Psoas muscle (tissue), 8 donors: ENCODE measurements around the gene NMUR2. TPM values are rescaled to one million over a fixed set of nuclear protein-coding genes. Genes with fewer than 3 reads are reported as not detected.
A peak's percentile ranks its signal among the peaks of the same experiment; 100 is the strongest.

Experiments
- ATAC-seq, 4 donors: fragments of 200-7000 bp; cut with Tn5 transposase; one replicate each; pipeline ENCODE4 v1.9.1; 2020; ENCODE audit warnings: moderate library complexity in 3 of 4, mild to moderate bottlenecking in 2 of 4
- DNase-seq, 2 donors: peaks; one replicate each; pipeline ENCODE4 v3.0.0-alpha.2; 2020
- H3K27ac ChIP-seq: fragments of 200-600 bp; one replicate; pipeline ENCODE4 v1.8.0; 2022
- H3K27me3 ChIP-seq, 3 donors: fragments of 200-600 bp in 1 of 3; one replicate each; pipeline versions ENCODE4 v1.6.1 to v1.8.0; 2013 to 2022; ENCODE audit warnings: low read length in 2 of 3, mild to moderate bottlenecking in 2 of 3, moderate library complexity in 1 of 3; ENCODE audit not compliant: insufficient read depth in 3 of 3
- H3K36me3 ChIP-seq, 2 donors: fragments of 200-600 bp in 1 of 2; one replicate each; pipeline versions ENCODE4 v1.6.1 to v1.8.0; 2013 to 2022; ENCODE audit warnings: low read depth in 1 of 2, mild to moderate bottlenecking in 1 of 2, moderate library complexity in 1 of 2; ENCODE audit not compliant: insufficient read depth in 1 of 2
- H3K4me1 ChIP-seq: fragments of 200-600 bp; one replicate; pipeline ENCODE4 v1.8.0; 2022
- H3K4me3 ChIP-seq: fragments of 200-600 bp; one replicate; pipeline ENCODE4 v1.8.0; 2022; ENCODE audit warnings: mild to moderate bottlenecking
- H3K9me3 ChIP-seq: fragments of 200-600 bp; one replicate; pipeline ENCODE4 v1.8.0; 2022
- CTCF ChIP-seq: fragments of 200-600 bp; IDR thresholded peaks from one replicate; pipeline ENCODE4 v1.8.0; 2022; ENCODE audit warnings: antibody characterized with exemption
- WGBS, 3 donors: extraction: QIAGEN DNeasy Blood & Tissue Kit; methylation state at CpG; one replicate each; pipeline versions ENCODE4 v1.1.6 to v1.1.7; 2013; 5-methylcytosine and 5-hydroxymethylcytosine counted together
- intact Hi-C, 2 donors: fragments of 100-400 bp; cut with DNase I; formaldehyde crosslinking; loops; one replicate each; pipeline versions ENCODE4 v1.11.0 to v1.14.2; 2022
- long read RNA-seq, 2 donors: library from polyadenylated mRNA; unstranded; transcript quantifications; one replicate each; pipeline ENCODE4 v2.0.0, GENCODE V29; 2021
- polyA plus RNA-seq, 3 donors: library from polyadenylated mRNA; stranded (reverse); fragments of 200-250 nt; gene quantifications; one replicate each; pipeline ENCODE4 v1.2.3, GENCODE V29; 2013
- total RNA-seq, 4 donors: library from RNA; stranded (reverse); fragmentation: NEBNext Ultra II Directional in 2 of 4; extraction: Animal tissue kit (Norgen Biotek cat#: 25700) in 2 of 4; gene quantifications; one replicate each; pipeline versions ENCODE4 v1.2.1 to v1.2.4, GENCODE V29; 2021 to 2023
- donor health status: healthy with polysubstance abuse.
- donor health status: DM: no; HTN: no; CAD: no; lungs with moderate emphysema.
- donor health status: Bipolar disorder and iron deficiency.
- donor health status: healthy.
- donor health status: DM: yes; HTN: yes; CAD: no.
- donor health status: DM: no; HTN: no; CAD: no.
- donor health status: DM: no; HTN: no; CAD: no.
- donor health status: DM: yes; HTN: yes; CAD: no.

NMUR2 gene
- total RNA-seq: not detected
- polyA plus RNA-seq: not detected
- long read RNA-seq, donor 1: 0 reads
- long read RNA-seq, donor 2: 0 reads

- Histone ChIP-seq H3K4me1 (no peaks in the 10 kb centered on the region), H3K4me3 (no peak within 1 kb of the TSS), H3K36me3 (no peaks in the 10 kb centered on the region), H3K27ac (no peak within 1 kb of the TSS), H3K9me3 (no peaks in the 10 kb centered on the region), H3K27me3 (no peaks in the 10 kb centered on the region)
- ATAC-seq (no peak), DNase-seq (peak in 1 of 2 donors; percentile 21)
- intact Hi-C loops: no loop called here
- TF ChIP-seq CTCF: no peak
- 13 to 17% (median 16%) methylated on average over 7 of the region's 7 CpGs for WGBS, 3 donors
These were observed at the start of gene NMUR2 for GRCh38 chr5:152405145-152405544. Gene NMUR2, minus strand, starts transcription at chr5:152405279. Its CDS starts 166 bp downstream, at chr5:152405113.

GRCh38 chr5:152443935-152444334, 38.9 kb upstream of the NMUR2 start:
- intact Hi-C loops: no loop called here
- H3K4me3 ChIP-seq: no peak overlapping the region
- no peak for ATAC-seq

GRCh38 chr5:152439791-152440190, 34.7 kb upstream of the NMUR2 start:
- no peak overlapping the region for H3K4me3 ChIP-seq
- no peaks in the 10 kb centered on the region for H3K27me3 ChIP-seq
- no peaks in the 10 kb centered on the region for H3K4me1 ChIP-seq
- no peak for TF ChIP-seq CTCF
- H3K27ac ChIP-seq: no peak overlapping the region
- no peaks in the 10 kb centered on the region for H3K9me3 ChIP-seq
- intact Hi-C loops: no loop called here
- WGBS, 3 donors: 47 to 55% (median 51%) methylated on average over 3 of the region's 3 CpGs
- ATAC-seq (no peak), DNase-seq (no peak)
- H3K36me3 ChIP-seq: no peaks in the 10 kb centered on the region

More at GRCh38 chr5:152443935-152444334, 38.9 kb upstream of the NMUR2 start:
- no peak for TF ChIP-seq CTCF
- no peaks in the 10 kb centered on the region for H3K4me1 ChIP-seq
- no peaks in the 10 kb centered on the region for H3K36me3 ChIP-seq
- no peaks in the 10 kb centered on the region for H3K9me3 ChIP-seq
- H3K27ac ChIP-seq: no peak overlapping the region
- H3K27me3 ChIP-seq: no peaks in the 10 kb centered on the region
- WGBS, 3 donors: 61 to 81% (median 69%) methylated on average over 2 of the region's 2 CpGs
- no peak for DNase-seq

GRCh38 chr5:152437866-152438265, 32.8 kb upstream of the NMUR2 start:
- no peak for ATAC-seq
- H3K4me1 ChIP-seq: no peaks in the 10 kb centered on the region

More at GRCh38 chr5:152437866-152438265, 32.8 kb upstream of the NMUR2 start:
- Histone ChIP-seq H3K9me3 (no peaks in the 10 kb centered on the region), H3K27ac (no peak overlapping the region), H3K4me3 (no peak overlapping the region), H3K36me3 (no peaks in the 10 kb centered on the region), H3K27me3 (no peaks in the 10 kb centered on the region)
- intact Hi-C loops: no loop called here
- 48 to 59% (median 56%) methylated on average over 3 of the region's 3 CpGs for WGBS, 3 donors
- DNase-seq: no peak
- TF ChIP-seq CTCF: no peak
